IMR-90 (cell line): ENCODE data around the gene TRPM4. TPM values are rescaled to one million over a fixed set of nuclear protein-coding genes. Genes with fewer than 3 reads are reported as not detected.

Experiments used
- ATAC-seq: fragments of 200-7000 bp; cut with Tn5 transposase; 2 replicates; pipeline ENCODE4 v1.9.1; 2020; ENCODE audit warnings: low read depth, mild to moderate bottlenecking, moderate library complexity
- BruUV-seq: library from RNA; stranded (reverse); fragments of 400-500 nt; replicated peaks from 2 replicates; lab custom pipeline; 2021; lab: Mats Ljungman, UMichigan
- CTCF ChIA-PET: fragments of 300-600 bp; formaldehyde crosslinking; extraction: SDS; loops from one replicate; lab custom pipeline; 2021; ENCODE audit warnings: antibody characterized with exemption; lab: Yijun Ruan, JAX
- POLR2A ChIA-PET: fragments of 300-600 bp; sonication (Branson Sonifier 250); formaldehyde crosslinking; loops from one replicate; lab custom pipeline; 2022; ENCODE audit warnings: antibody characterized with exemption; ENCODE audit not compliant: unreplicated experiment; lab: Charles Lee
- DNase-seq: peaks from one replicate; pipeline ENCODE4 v3.0.0; 2013
- H2AFZ ChIP-seq: replicated peaks from 2 replicates; pipeline ENCODE3; 2013; ENCODE audit warnings: low read length, mild to moderate bottlenecking; ENCODE audit not compliant: poor library complexity
- H2AK5ac ChIP-seq: 2 replicates; pipeline ENCODE4 v1.6.1; 2013; ENCODE audit warnings: low read depth, low read length, inconsistent platforms
- H2AK9ac ChIP-seq: replicated peaks from 2 replicates; pipeline ENCODE3; 2013; ENCODE audit warnings: mild to moderate bottlenecking, low read depth, low read length, moderate library complexity; ENCODE audit not compliant: poor library complexity
- H2BK120ac ChIP-seq: 2 replicates; pipeline ENCODE4 v1.6.1; 2013; ENCODE audit warnings: low read depth, low read length, inconsistent platforms
- H2BK15ac ChIP-seq: 3 replicates; pipeline ENCODE4 v1.6.1; 2013; ENCODE audit warnings: low read depth, low read length, inconsistent platforms
- H2BK20ac ChIP-seq: 2 replicates; pipeline ENCODE4 v1.6.1; 2013; ENCODE audit warnings: low read depth, mild to moderate bottlenecking, inconsistent platforms, low read length, moderate library complexity
- H2BK5ac ChIP-seq: 2 replicates; pipeline ENCODE4 v1.6.1; 2013; ENCODE audit warnings: mild to moderate bottlenecking, low read depth, low read length, inconsistent platforms; ENCODE audit not compliant: poor library complexity, severe bottlenecking
- H3K14ac ChIP-seq: replicated peaks from 2 replicates; pipeline ENCODE4 v1.6.1; 2013; ENCODE audit warnings: low read depth, low read length, inconsistent platforms
- H3K18ac ChIP-seq: 2 replicates; pipeline ENCODE4 v1.6.1; 2013; ENCODE audit warnings: low read depth, low read length, control low read depth
- H3K23ac ChIP-seq: 2 replicates; pipeline ENCODE4 v1.6.1; 2013; ENCODE audit warnings: low read depth, low read length, inconsistent platforms
- H3K27ac ChIP-seq: 2 replicates; pipeline ENCODE4 v1.5.1; 2013; ENCODE audit warnings: mild to moderate bottlenecking, control low read depth, low read length; ENCODE audit not compliant: insufficient read depth
- H3K27me3 ChIP-seq: 2 replicates; pipeline ENCODE4 v1.6.1; 2013; ENCODE audit warnings: low read length; ENCODE audit not compliant: control insufficient read depth, insufficient read depth
- H3K36me3 ChIP-seq: 2 replicates; pipeline ENCODE4 v1.6.1; 2013; ENCODE audit warnings: low read length, mixed read lengths; ENCODE audit not compliant: control insufficient read depth, insufficient read depth
- H3K4ac ChIP-seq: 2 replicates; pipeline ENCODE4 v1.6.1; 2013; ENCODE audit warnings: low read depth, low read length, inconsistent platforms
- H3K4me1 ChIP-seq: 2 replicates; pipeline ENCODE4 v1.6.1; 2013; ENCODE audit warnings: low read length, mixed read lengths; ENCODE audit not compliant: control insufficient read depth, insufficient read depth
- H3K4me2 ChIP-seq: 2 replicates; pipeline ENCODE4 v1.6.1; 2013; ENCODE audit warnings: low read depth, mild to moderate bottlenecking, control low read depth, low read length, moderate library complexity
- H3K4me3 ChIP-seq: 2 replicates; pipeline ENCODE4 v1.5.1; 2013; ENCODE audit warnings: low read depth, mild to moderate bottlenecking, control low read depth, low read length, moderate library complexity; ENCODE audit not compliant: insufficient read depth
- H3K56ac ChIP-seq: 2 replicates; pipeline ENCODE4 v1.6.1; 2013; ENCODE audit warnings: low read length, inconsistent platforms; ENCODE audit not compliant: insufficient read depth; ENCODE audit errors: extremely low read depth
- H3K79me1 ChIP-seq, 2 experiments: 2 replicates each; pipeline ENCODE4 v1.6.1; 2013; ENCODE audit warnings: low read length in 2 of 2, inconsistent platforms in 1 of 2, low read depth in 1 of 2
- H3K9ac ChIP-seq: 2 replicates; pipeline ENCODE4 v1.6.1; 2013; ENCODE audit warnings: low read depth, low read length, control low read depth
- H3K9me1 ChIP-seq: 2 replicates; pipeline ENCODE4 v1.6.1; 2013; ENCODE audit warnings: low read length, inconsistent platforms; ENCODE audit not compliant: insufficient read depth
- H3K9me3 ChIP-seq: 2 replicates; pipeline ENCODE4 v1.6.1; 2013; ENCODE audit warnings: low read length; ENCODE audit not compliant: control insufficient read depth, insufficient read depth
- H4K20me1 ChIP-seq: 2 replicates; pipeline ENCODE4 v1.6.1; 2013; ENCODE audit warnings: low read length, inconsistent platforms; ENCODE audit not compliant: insufficient read depth
- H4K5ac ChIP-seq: 2 replicates; pipeline ENCODE4 v1.6.1; 2013; ENCODE audit warnings: mild to moderate bottlenecking, low read depth, low read length, control low read depth
- H4K8ac ChIP-seq, 2 experiments: 2 replicates each; pipeline ENCODE4 v1.6.1; 2013; ENCODE audit warnings: low read depth in 2 of 2, low read length in 2 of 2, control low read depth in 1 of 2, inconsistent platforms in 1 of 2
- H4K91ac ChIP-seq: 2 replicates; pipeline ENCODE4 v1.6.1; 2013; ENCODE audit warnings: low read depth, low read length, inconsistent platforms; ENCODE audit not compliant: insufficient read depth
- ELK1 ChIP-seq: fragments of 150-350 bp; IDR thresholded peaks from 2 replicates; pipeline ENCODE4 v1.6.1; 2016; ENCODE audit warnings: low read depth, mild to moderate bottlenecking, low read length, moderate library complexity, borderline replicate concordance
- RCOR1 ChIP-seq: IDR thresholded peaks from 2 replicates; pipeline ENCODE4 v1.6.1; 2012; ENCODE audit warnings: mild to moderate bottlenecking, low read length, improper control_type of control experiment; ENCODE audit not compliant: insufficient replicate concordance
- USF2 ChIP-seq: fragments of 150-350 bp; IDR thresholded peaks from 2 replicates; pipeline ENCODE4 v1.6.1; 2017; ENCODE audit warnings: mild to moderate bottlenecking, antibody characterized with exemption, low read length, low read depth
- WGBS, 2 experiments: methylation state at CpG; one replicate each; pipeline versions ENCODE4 v1.1.5 to v1.1.7; 2013; ENCODE audit warnings: missing lambda C conversion rate in 2 of 2; ENCODE audit not compliant: insufficient read length in 1 of 2; ENCODE audit errors: extremely low coverage in 2 of 2; 5-methylcytosine and 5-hydroxymethylcytosine counted together
- dilution Hi-C: fragments of 300-500 bp; cut with HindIII; formaldehyde crosslinking; loops from one replicate; pipeline ENCODE4 v1.14.3; 2018; ENCODE audit warnings: low sequenced_read_pairs; ENCODE audit not compliant: unreplicated experiment
- in situ Hi-C: fragments of 300-500 bp; cut with MboI; formaldehyde crosslinking; loops from 3 replicates; pipeline ENCODE4 v1.14.3; 2019; ENCODE audit warnings: low sequenced_read_pairs, inconsistent platforms, mixed read lengths
- intact Hi-C: fragments of 100-400 bp; cut with micrococcal nuclease; formaldehyde crosslinking; loops from 2 replicates; pipeline ENCODE4 v1.10.0; 2022
- polyA plus RNA-seq, 3 experiments: library from polyadenylated mRNA; depleted of rRNA; stranded (reverse); fragments of >200 nt; gene quantifications; 2 replicates each; pipeline ENCODE4 v1.2.3, GENCODE V29; 2012; ENCODE audit warnings: low replicate concordance in 1 of 3
- total RNA-seq: library from RNA; depleted of rRNA; stranded (reverse); fragments of >200 nt; gene quantifications from 2 replicates; pipeline ENCODE4 v1.2.3, GENCODE V29; 2012

The TRPM4 gene
- total and polyA plus RNA-seq, 2 of the 4 experiments (the other 2 are of a cell fraction), result 2.2 to 19.7 TPM

DNA sequence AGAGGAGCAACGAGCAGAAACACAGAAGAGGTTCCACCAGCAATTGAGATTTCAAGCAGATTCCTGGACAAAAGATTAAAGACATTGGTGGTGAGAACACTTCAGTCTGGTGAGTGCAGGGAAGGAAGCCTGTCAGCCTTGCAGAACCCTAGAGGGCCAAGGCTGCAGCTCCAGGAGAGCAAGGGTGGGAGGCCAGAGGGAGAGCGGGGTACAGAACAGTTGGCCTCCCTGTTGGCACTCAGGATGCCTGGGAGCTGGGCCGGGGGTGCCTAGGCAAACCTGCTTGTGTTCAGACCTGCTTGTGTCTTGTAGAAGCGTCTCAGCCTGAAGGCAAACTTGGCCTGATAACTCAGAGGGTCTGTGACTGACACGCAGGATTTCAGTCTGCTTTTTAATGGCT, 48.5 kb upstream of the TRPM4 start:
- H3K9me1 ChIP-seq, result peaks cover 15% of the 10 kb centered on the region
- H4K8ac ChIP-seq, result no peak overlapping the region
- no peak overlapping the region for H3K4ac ChIP-seq
- H3K27me3 ChIP-seq, result no peaks in the 10 kb centered on the region
- H3K23ac ChIP-seq, result no peak overlapping the region
- POLR2A ChIA-PET, result no interaction called here
- H3K9me3 ChIP-seq, result no peaks in the 10 kb centered on the region
- H3K79me1 ChIP-seq, result peaks cover 8 to 48% of the 10 kb centered on the region in 2 experiments; a peak in 3 of 4 replicates
- H2BK15ac ChIP-seq, result no peak overlapping the region
- DNase-seq (no peak), ATAC-seq (no peak)
- no peak overlapping the region for H3K27ac ChIP-seq
- no peak overlapping the region for H3K18ac ChIP-seq
- H2AFZ ChIP-seq, result no peak overlapping the region
- H3K4me1 ChIP-seq, result peaks cover 4% of the 10 kb centered on the region
- H3K14ac ChIP-seq, result no peak overlapping the region
- intact Hi-C loops (no loop called here), dilution Hi-C loops (no loop called here), in situ Hi-C loops (no loop called here)
- no peak overlapping the region for H3K56ac ChIP-seq
- H4K20me1 ChIP-seq, result peaks cover 37% of the 10 kb centered on the region
- H3K4me3 ChIP-seq, result no peak overlapping the region
- TF ChIP-seq USF2 (no peak), RCOR1 (no peak), ELK1 (no peak)
- BruUV-seq, result no TSS peak
- no peak overlapping the region for H2AK5ac ChIP-seq
- H4K91ac ChIP-seq, result no peak overlapping the region
- no peak overlapping the region for H3K9ac ChIP-seq
- H2AK9ac ChIP-seq, result no peak overlapping the region
- peaks cover 53% of the 10 kb centered on the region for H3K36me3 ChIP-seq
- WGBS, 2 experiments, result 83% methylated on average over 4 of the region's 5 CpGs; no CpG with 5 or more reads in 1 of the 2 experiments
- H4K5ac ChIP-seq, result no peak overlapping the region
- CTCF ChIA-PET, result interaction anchor here (1.1 to 1.5 kb wide), 2 partner anchors 11 to 90 kb away, joined by 3 to 4 read pairs; no protein-coding TSS in a partner anchor
- no peak overlapping the region for H2BK20ac ChIP-seq
- H3K4me2 ChIP-seq, result no peak overlapping the region
- H2BK120ac ChIP-seq, result no peak overlapping the region
- H2BK5ac ChIP-seq, result no peak overlapping the region
